Activated CD8-positive, alpha-beta memory T cell treated with anti-CD3 and anti-CD28 coated beads for 24 hours (primary cell): ENCODE data around the gene UNC5CL.
"Not testable (repeated sequence)": the region's sequence is repeated elsewhere in the genome, so short reads cannot be mapped to it uniquely, and the experiment has no call there.

ENCODE experiments used
- DNase-seq: peaks from one replicate; pipeline ENCODE4 v3.0.0-alpha.2; 2020

UNC5CL gene

DNA sequence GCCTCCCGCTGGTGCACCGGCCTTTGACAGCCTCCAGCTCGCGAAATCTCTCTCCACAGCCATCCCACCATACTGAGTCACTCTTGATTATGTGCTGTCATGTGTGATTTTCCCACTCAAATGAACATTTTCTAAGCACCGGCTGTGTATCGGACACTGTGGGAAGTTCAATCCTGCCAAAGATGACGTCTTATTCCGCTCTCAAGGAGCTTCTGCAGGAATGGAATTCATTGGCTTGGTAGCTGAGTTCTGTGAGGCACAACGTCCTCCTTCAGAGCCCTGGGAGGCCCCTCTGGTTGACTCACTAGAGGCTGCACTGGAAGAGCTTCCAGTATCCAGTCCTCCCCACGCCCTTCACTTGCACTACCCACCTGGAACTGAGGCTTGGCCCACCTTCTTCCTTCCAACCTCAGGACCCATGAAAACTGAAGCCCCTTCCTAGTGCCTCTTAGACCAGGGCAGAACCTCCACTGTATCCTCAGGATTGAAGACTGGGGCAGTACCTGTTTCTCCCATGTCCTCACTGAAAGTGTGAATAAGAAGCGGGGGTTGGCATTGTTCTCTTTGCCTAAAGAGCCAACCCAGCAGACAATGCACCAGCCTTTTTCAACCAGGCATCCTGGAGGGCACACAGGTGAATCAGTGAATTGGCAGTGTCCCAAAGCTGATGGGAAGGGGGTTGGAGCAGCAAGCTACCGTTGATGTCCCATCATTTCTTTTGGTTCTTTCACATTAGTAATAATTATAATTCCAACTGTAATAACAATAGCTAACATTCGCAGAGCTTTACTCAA, 1.7 kb downstream of the UNC5CL start:
- DNase-seq, result no peak

GRCh38 chr6:41036601-41037000, 2.4 kb downstream of the UNC5CL start:
- DNase-seq, result no peak

DNA sequence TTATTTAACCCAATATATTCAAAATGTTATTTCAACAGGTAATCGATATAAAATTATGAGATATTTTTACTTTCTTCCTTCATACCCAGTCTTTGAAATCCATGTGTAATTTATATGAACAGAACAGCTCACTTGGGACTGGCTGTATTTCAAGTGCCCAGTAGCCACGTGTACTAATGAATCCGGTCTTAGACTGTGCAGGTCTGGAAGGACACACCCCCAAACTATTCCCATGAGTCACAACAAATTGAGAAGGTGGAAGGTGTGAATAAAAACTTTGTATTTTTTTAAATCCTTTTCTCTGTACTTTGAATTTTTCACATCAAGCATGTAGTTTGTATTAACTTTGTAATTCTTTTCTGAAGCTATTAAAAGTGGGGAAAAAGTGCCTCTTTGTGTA, 2.8 kb downstream of the UNC5CL start:
- no peak for DNase-seq

DNA sequence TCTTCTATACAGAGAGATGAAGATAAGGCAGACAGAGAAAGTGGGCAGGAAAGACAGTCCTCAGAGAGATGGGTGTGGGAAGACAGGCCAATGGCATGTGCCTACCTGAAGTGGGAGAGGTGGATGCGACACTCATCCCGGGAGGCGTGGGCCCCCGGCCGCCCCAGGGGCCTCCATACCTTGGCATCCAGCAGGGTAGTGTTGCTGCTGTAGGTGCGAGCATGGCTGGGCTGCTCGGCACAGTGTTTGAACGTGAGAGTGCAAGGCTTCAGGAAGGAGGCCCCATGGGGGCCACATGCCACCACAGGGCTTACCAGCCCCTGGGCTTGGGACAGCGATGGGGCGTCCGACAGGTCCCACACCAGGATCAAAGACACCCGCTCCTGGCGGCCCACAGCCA, 5.2 kb downstream of the UNC5CL start:
- DNase-seq, result no peak

- DNase-seq, result no peak
Observed at GRCh38 chr6:41032830-41033229, 6.2 kb downstream of the UNC5CL start.

- DNase-seq, result no peak
Observed at GRCh38 chr6:41028561-41029412, 10.2 kb downstream of the UNC5CL start.

GRCh38 chr6:41027799-41028560, 11.0 kb downstream of the UNC5CL start:
- peak; percentile 94 for DNase-seq

- no peak for DNase-seq
Observed at GRCh38 chr6:41027241-41027640, 11.8 kb downstream of the UNC5CL start.

DNA sequence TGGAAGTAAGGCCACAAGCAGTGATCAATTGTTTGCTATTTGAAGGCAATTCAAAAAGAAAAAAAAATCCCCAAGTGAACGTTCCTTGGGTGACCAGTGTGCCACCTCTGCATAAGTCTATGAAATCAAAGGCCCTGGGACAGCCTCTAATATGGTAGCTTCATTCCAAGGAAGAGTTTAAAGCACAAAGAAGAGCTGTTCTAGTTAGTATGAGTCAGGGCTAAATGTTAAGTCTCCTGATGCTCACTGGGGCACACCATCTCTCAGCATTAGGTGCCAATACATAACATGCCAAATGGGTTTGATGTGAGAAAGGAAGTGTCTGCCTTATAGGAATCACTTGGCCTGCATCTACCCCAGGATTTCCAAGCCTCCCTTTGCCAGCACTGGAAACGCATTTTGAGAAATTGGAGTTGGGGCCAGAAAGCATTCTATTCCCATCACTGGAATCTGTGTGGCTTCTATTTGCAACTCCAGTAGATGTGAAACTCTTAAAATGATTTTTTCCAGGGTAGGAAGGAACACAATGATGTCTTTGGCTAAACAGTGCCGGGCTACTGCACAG, 13.0 kb downstream of the UNC5CL start:
- DNase-seq, result no peak

GRCh38 chr6:41023114-41023513, 15.9 kb downstream of the UNC5CL start:
- DNase-seq, result no peak

DNA sequence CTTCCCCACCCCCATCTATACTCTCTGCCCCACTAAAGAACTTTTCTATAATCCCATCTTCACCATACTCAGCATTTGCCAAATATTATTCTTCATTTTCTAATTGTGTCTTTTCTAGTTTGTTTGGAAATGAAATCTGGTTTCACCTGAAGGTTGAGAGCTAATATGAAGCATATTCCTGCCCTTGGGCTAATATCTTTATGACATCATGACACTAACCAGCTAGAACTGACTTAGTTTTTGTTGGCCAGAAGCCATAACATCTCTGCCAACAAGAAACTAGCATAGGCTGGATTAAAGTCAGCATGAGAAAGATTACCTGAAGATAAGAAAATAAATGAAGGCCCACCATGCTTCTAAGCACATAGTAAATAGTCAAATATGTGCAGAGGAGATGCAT, 16.7 kb downstream of the UNC5CL start:
- no peak for DNase-seq

GRCh38 chr6:41021832-41022231, 17.2 kb downstream of the UNC5CL start:
- DNase-seq, result no peak

GRCh38 chr6:41017663-41018062, 21.4 kb downstream of the UNC5CL start:
- no peak for DNase-seq

- not testable (repeated sequence) for DNase-seq
Observed at GRCh38 chr6:41015860-41016259, 23.2 kb downstream of the UNC5CL start.

DNA sequence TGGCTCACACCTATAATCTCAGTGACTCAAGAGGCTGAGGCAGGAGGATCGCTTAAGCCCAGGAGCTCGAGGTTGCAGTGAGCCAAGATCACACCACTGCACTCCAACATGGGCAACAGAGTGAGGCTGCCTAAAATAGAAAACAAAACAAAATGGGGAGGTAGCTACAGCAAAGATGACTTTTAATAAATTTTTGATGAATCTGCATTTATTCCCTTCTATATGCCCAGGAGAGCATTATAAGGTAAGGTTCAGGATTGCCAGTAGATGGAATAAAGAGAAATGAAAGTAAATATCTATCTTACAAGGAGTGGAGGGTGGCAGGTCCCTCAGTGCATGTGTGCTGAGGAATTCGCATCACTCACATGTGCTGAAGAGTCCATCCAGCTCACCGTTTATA, 24.2 kb downstream of the UNC5CL start:
- no peak for DNase-seq

- no peak for DNase-seq
Observed at GRCh38 chr6:41013466-41014153, 25.4 kb downstream of the UNC5CL start.

GRCh38 chr6:41011673-41012072, 27.3 kb downstream of the UNC5CL start:
- DNase-seq, result no peak

DNA sequence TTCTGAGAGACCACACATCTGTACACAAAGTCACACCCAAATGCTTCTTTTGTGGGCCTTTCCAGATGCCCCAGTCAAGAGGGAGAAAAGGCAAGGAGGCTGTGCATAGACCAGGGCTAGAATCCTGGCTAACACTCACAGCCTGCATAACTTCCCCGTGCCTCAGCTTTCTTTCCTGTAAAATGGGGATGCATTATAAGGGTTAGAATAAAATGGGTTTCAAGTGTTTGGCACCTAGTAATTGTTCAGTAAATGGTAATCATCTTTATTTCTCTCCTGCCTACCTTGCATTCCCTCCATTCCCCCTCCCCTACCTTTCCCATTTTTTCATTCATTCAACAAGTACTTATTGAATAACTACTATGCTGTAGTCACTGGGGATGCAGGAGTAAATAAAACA, 29.4 kb downstream of the UNC5CL start:
- DNase-seq, result no peak

GRCh38 chr6:41008011-41008410, 31.0 kb downstream of the UNC5CL start:
- DNase-seq, result no peak

DNA sequence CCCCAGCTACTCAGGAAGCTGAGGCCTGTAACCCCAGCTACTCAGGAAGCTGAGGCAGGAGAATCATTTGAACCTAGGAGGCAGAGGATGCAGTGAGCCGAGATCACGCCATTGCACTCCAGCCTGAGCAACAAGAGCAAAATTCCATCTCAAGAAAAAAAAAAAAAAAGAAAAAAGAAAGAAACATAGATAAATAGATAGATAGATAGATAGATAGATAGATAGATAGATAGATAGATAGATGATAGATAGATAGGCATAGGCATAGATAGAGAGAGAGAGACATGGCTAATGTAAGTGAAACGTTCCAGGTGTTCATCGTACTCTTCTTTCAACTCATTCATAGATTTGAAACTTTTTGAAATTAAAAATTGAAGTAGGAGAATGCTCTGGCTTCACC, 32.0 kb downstream of the UNC5CL start:
- not testable (repeated sequence) for DNase-seq

DNA sequence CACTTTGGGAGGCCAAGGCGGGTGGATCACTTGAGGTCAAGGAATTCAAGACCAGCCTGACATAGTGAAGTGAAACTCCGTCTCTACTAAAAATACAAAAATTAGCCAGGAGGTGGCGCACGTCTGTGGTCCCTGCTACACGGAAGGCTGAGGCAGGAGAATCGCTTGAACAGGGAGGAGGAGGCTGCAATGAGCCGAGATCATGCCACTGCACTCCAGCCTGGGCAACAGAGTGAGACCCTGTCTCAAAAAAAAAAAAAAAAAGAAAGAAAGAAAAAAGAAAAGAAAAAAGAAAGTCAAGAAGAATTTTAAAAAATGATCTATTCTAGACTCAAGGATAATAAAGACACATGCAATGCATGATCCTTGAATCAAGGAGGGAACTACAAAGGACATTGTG, 32.8 kb downstream of the UNC5CL start:
- peak; percentile 74 for DNase-seq

- DNase-seq, result no peak
Observed at GRCh38 chr6:41002168-41002567, 36.9 kb downstream of the UNC5CL start.
